Measurements from ENCODE around the gene ACAP1.

ACAP1 gene

DNA sequence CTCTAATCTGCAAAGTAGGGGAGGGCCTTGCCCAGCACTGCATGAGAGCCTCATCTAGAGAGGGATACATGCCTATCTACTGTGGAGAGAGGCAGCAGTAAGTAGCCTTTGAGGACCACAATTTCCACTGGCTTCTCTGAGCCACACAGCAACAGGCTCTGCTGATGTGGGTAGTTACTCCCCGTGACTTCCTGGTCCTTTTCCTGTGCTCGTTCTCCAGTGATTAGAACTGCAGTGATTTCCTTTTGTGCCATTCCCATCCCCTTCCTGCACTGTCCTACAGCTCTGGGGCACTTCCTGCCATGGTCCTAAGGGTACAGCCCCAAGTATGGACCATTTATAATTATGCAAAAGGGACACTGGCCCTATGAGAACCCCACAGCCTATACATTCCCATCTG, 55.0 kb downstream of the ACAP1 start:
- DNase-seq, result no peak

DNA sequence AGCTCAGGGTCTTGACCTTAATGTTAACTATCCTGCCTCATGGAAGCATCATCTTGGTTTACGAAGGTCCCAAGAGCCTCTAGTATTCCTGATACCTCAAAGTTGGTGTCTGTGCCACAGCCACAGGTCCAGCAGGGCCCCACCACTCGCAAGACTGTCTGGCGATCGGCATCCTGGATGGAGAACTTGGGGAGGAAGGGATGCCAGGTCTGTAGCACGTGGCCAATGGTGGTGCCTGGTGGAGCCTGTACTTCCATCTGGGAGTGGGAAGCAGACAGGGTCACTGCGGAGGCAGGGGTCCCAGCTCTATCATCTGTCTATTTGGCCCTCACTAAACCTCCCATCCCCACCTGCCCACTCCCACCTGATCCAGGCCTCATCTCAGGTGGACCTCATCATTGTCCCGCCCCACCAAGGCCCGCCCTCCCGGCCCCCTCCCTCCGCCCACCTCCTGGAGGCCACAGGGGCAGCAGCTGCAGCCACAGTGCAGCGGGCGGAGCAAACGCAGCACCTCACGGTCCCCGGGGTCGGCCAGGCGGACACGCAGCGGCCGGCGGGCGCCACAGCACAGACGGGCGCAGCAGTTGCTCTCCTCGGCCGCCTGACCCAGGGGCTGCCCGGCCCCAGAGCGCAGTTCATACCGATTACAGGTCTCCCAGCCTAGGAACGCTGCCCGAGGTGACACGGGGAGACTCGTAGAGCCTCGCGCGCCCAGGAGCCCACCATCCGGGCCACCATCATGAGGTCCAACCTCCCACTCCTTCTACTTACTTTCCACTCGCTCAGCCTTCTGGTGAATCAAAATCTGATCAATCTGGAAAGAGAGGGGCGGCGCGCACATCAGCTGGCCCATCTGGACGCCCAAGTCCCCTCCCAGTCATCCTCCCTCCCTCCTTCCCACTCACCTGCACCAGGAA, 56.6 kb downstream of the ACAP1 start:
- no peak for DNase-seq

- peak; percentile 50 for DNase-seq
Measured at GRCh38 chr17:7393613-7394451, 57.5 kb downstream of the ACAP1 start.

- DNase-seq, result peak; percentile 77
Measured at GRCh38 chr17:7394452-7395191, 58.3 kb downstream of the ACAP1 start, which contains the start of gene PLSCR3. TSS of gene PLSCR3 (minus strand) at chr17:7394525. CDS start at chr17:7394110, 415 bp downstream.

- DNase-seq, result no peak
Measured at GRCh38 chr17:7396147-7396546, 59.8 kb downstream of the ACAP1 start.

- DNase-seq, result no peak
Measured at GRCh38 chr17:7398612-7399011, 62.3 kb downstream of the ACAP1 start.
